Caco-2 (cell line): ENCODE data around the gene ELFN1. TPM values are rescaled to one million over a fixed set of nuclear protein-coding genes. Genes with fewer than 3 reads are reported as not detected.

ENCODE experiments used
- BruUV-seq: library from RNA; stranded (reverse); fragments of 400-500 nt; replicated peaks from 2 replicates; lab custom pipeline; 2021; lab: Mats Ljungman, UMichigan
- CTCF ChIA-PET: fragments of 300-600 bp; sonication (Branson Sonifier 250); formaldehyde crosslinking; loops from one replicate; lab custom pipeline; 2022; ENCODE audit warnings: antibody characterized with exemption; lab: Charles Lee
- POLR2A ChIA-PET: fragments of 300-600 bp; sonication (Branson Sonifier 250); formaldehyde crosslinking; loops from one replicate; lab custom pipeline; 2022; ENCODE audit warnings: antibody characterized with exemption; lab: Charles Lee
- DNase-seq, 2 experiments: peaks; one replicate each; pipeline versions ENCODE4 v3.0.0 to v3.0.0-alpha.2; 2020 to 2022
- H3K27me3 ChIP-seq: replicated peaks from 2 replicates; pipeline ENCODE4 v1.6.0; 2011; ENCODE audit warnings: low read length; ENCODE audit not compliant: control insufficient read depth, insufficient read depth
- H3K36me3 ChIP-seq: 2 replicates; pipeline ENCODE4 v1.5.1; 2011; ENCODE audit warnings: low read length; ENCODE audit not compliant: control insufficient read depth, insufficient read depth
- H3K4me1 ChIP-seq: fragments of 250-450 bp; sonication (Bioruptor Pico); 2 replicates; pipeline ENCODE4 v1.5.1; 2020; ENCODE audit warnings: mild to moderate bottlenecking
- H3K4me3 ChIP-seq: 2 replicates; pipeline ENCODE4 v1.5.1; 2011; ENCODE audit warnings: low read depth, mild to moderate bottlenecking, control low read depth, low read length
- H3K9me3 ChIP-seq: fragments of 250-450 bp; sonication (Bioruptor Pico); 2 replicates; pipeline ENCODE4 v1.5.1; 2020; ENCODE audit warnings: mild to moderate bottlenecking, moderate library complexity
- H3K27ac Mint-ChIP-seq: one replicate; pipeline ENCODE4 v1.8.0; 2022; ENCODE audit warnings: mixed read lengths; ENCODE audit not compliant: unreplicated experiment
- H3K27me3 Mint-ChIP-seq: one replicate; pipeline ENCODE4 v1.8.0; 2022; ENCODE audit warnings: mixed read lengths; ENCODE audit not compliant: insufficient read depth, unreplicated experiment
- H3K36me3 Mint-ChIP-seq: one replicate; pipeline ENCODE4 v1.8.0; 2022; ENCODE audit warnings: mild to moderate bottlenecking, mixed read lengths; ENCODE audit not compliant: insufficient read depth, unreplicated experiment
- H3K4me1 Mint-ChIP-seq: one replicate; pipeline ENCODE4 v1.8.0; 2022; ENCODE audit warnings: low read depth, mixed read lengths; ENCODE audit not compliant: unreplicated experiment
- H3K4me3 Mint-ChIP-seq: one replicate; pipeline ENCODE4 v1.8.0; 2022; ENCODE audit warnings: mild to moderate bottlenecking, moderate library complexity, mixed read lengths; ENCODE audit not compliant: unreplicated experiment
- H3K9me3 Mint-ChIP-seq: one replicate; pipeline ENCODE4 v1.8.0; 2022; ENCODE audit warnings: mixed read lengths; ENCODE audit not compliant: unreplicated experiment
- intact Hi-C: fragments of 100-400 bp; cut with micrococcal nuclease; formaldehyde crosslinking; loops from one replicate; pipeline ENCODE4 v1.10.0; 2022; ENCODE audit not compliant: unreplicated experiment
- total RNA-seq: library from RNA; stranded (reverse); gene quantifications from 2 replicates; pipeline ENCODE4 v1.2.3, GENCODE V29; 2022
- TF ChIP-seq, protein P1 (sequence below), 2 experiments: fragments of 200-600 bp in 1 of 2; IDR thresholded peaks; 1 replicate in 1 of 2; 2 replicates in 1 of 2; pipeline versions ENCODE4 v1.5.1 to v1.8.0; 2011 to 2022; ENCODE audit warnings: antibody characterized with exemption in 1 of 2, control low read depth in 1 of 2, inconsistent platforms in 1 of 2, low read depth in 1 of 2, low read length in 1 of 2, mild to moderate bottlenecking in 1 of 2, moderate library complexity in 1 of 2; ENCODE audit not compliant: insufficient read depth in 1 of 2, severe bottlenecking in 1 of 2, unreplicated experiment in 1 of 2

ELFN1 gene
- total RNA-seq, 1 experiment from 2014 or later: 2.3 TPM

DNA sequence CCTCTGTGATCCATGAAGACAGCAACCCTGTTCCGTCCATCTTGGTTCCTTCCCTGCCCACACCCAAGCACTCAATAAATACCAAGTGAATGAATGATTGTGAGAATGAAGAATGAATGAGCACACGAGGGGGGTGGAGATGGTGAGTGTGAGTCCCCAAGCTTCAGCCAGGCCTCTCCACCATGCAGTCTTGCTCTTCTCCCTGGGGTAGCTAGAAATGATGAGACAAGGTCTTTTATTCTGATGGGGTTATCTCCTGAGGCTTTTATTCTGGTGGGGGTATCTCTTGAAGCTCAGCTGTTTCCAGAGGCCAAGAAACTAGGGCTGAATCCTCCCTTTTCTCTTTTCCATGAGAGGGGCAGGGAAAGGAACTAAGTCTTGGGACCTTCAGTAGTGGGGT, 57.0 kb downstream of the ELFN1 start:
- no peak overlapping the region for H3K27ac Mint-ChIP-seq
- H3K27me3 Mint-ChIP-seq: peaks cover 13% of the 10 kb centered on the region
- Histone ChIP-seq H3K9me3 (peaks cover 22% of the 10 kb centered on the region), H3K4me3 (no peak overlapping the region), H3K36me3 (no peaks in the 10 kb centered on the region), H3K4me1 (no peaks in the 10 kb centered on the region), H3K27me3 (no peaks in the 10 kb centered on the region; the same call in 1 of the 2 replicates)
- no peak overlapping the region for H3K4me3 Mint-ChIP-seq
- no peak for DNase-seq
- ChIA-PET POLR2A (no interaction called here), CTCF (interaction anchor here (0.6 kb wide), 1 partner anchor 345 kb away, joined by 5 read pairs; no protein-coding TSS in a partner anchor)
- intact Hi-C loops: no loop called here
- no peaks in the 10 kb centered on the region for H3K36me3 Mint-ChIP-seq
- H3K9me3 Mint-ChIP-seq: no peaks in the 10 kb centered on the region
- no peaks in the 10 kb centered on the region for H3K4me1 Mint-ChIP-seq
- no TSS peak for BruUV-seq
- TF ChIP-seq, protein P1, sequence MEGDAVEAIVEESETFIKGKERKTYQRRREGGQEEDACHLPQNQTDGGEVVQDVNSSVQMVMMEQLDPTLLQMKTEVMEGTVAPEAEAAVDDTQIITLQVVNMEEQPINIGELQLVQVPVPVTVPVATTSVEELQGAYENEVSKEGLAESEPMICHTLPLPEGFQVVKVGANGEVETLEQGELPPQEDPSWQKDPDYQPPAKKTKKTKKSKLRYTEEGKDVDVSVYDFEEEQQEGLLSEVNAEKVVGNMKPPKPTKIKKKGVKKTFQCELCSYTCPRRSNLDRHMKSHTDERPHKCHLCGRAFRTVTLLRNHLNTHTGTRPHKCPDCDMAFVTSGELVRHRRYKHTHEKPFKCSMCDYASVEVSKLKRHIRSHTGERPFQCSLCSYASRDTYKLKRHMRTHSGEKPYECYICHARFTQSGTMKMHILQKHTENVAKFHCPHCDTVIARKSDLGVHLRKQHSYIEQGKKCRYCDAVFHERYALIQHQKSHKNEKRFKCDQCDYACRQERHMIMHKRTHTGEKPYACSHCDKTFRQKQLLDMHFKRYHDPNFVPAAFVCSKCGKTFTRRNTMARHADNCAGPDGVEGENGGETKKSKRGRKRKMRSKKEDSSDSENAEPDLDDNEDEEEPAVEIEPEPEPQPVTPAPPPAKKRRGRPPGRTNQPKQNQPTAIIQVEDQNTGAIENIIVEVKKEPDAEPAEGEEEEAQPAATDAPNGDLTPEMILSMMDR (IDR thresholded peaks at IDR 0.05; ENCODE audit: insufficient read depth in 1 of 2, low read depth in 1 of 2, low read length in 1 of 2, severe bottlenecking in 1 of 2, unreplicated experiment in 1 of 2): no peak

DNA sequence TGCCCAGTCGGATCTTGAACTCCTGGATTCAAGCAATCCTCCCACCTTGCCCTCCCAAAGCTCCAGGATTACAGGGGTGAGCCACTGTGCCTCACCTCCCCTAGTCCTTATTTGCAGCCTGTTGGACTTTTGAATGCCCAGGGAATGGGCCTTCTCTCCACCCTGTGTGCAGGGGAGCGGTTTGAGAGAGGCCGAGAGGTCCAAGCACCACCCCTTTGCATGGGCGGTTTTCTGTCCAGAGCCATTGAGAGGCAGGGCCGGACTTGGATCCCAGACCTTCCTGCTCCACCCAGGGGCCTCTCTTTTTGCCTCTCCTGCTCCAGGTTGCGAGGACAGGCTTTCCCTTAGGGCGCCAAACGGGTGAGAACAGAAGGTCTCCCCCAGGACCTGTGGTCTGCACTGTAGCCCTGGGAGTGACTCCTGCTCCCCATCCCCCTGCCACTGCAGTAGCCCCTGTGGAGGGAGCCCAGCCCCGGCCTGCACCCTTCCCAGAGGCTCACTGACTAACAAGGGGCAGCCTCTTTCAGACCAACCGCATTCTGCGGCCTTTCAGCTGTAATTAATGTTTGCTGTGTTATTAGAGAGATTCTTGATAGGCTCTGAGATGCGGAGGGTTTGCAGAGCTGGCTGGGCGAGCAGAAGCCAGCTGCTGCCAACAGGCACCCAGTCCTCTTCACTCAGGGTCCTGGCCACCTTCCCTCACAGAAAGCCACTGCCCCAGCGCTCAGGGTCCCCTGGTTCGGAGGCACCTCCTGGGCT, 57.9 kb downstream of the ELFN1 start:
- Histone ChIP-seq H3K4me1 (no peaks in the 10 kb centered on the region), H3K4me3 (no peak overlapping the region), H3K27me3 (no peaks in the 10 kb centered on the region; the same call in 1 of the 2 replicates), H3K36me3 (no peaks in the 10 kb centered on the region), H3K9me3 (peaks cover 22% of the 10 kb centered on the region)
- POLR2A ChIA-PET: interaction anchor here (0.6 kb wide), 1 partner anchor 12 kb away, joined by 9 read pairs; no protein-coding TSS in a partner anchor
- Mint-ChIP-seq H3K36me3 (no peaks in the 10 kb centered on the region), H3K27ac (no peak overlapping the region), H3K27me3 (peaks cover 13% of the 10 kb centered on the region), H3K9me3 (no peaks in the 10 kb centered on the region), H3K4me1 (no peaks in the 10 kb centered on the region), H3K4me3 (no peak overlapping the region)
- no peak for DNase-seq
- intact Hi-C loops: no loop called here
- BruUV-seq: no TSS peak
- CTCF ChIA-PET: interaction anchor here (0.5 kb wide), 1 partner anchor 64 kb away, joined by 3 read pairs; no protein-coding TSS in a partner anchor
- TF ChIP-seq, protein P1 (IDR thresholded peaks at IDR 0.05; ENCODE audit: insufficient read depth in 1 of 2, low read depth in 1 of 2, low read length in 1 of 2, severe bottlenecking in 1 of 2, unreplicated experiment in 1 of 2): no peak

DNA sequence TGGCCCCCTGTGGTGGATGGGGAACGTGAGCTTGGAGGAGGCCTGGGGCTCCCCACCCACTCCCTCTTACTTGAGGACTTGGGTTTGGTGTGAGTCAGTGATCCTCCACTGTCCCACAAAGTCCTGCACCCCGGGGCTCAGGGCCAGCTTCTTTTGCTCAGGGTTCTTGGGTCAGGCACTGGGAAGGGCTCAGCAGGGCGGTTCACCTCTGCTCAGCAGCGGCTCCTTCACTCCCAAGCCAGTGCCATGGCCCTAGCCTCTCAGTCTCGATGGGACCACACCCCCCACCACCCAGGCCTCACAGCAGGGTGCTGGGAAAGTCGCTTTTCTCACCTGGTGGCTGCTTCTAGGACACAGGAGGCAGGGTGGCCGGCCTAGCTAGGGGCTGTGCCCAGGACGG, 59.1 kb downstream of the ELFN1 start:
- no peaks in the 10 kb centered on the region for H3K36me3 Mint-ChIP-seq
- no peak overlapping the region for H3K27ac Mint-ChIP-seq
- Histone ChIP-seq H3K9me3 (peaks cover 22% of the 10 kb centered on the region), H3K36me3 (no peaks in the 10 kb centered on the region), H3K4me3 (no peak overlapping the region), H3K4me1 (no peaks in the 10 kb centered on the region), H3K27me3 (no peaks in the 10 kb centered on the region; the same call in 1 of the 2 replicates)
- intact Hi-C loops: no loop called here
- H3K9me3 Mint-ChIP-seq: no peaks in the 10 kb centered on the region
- no TSS peak for BruUV-seq
- CTCF ChIA-PET: no interaction called here
- POLR2A ChIA-PET: interaction anchor here (0.5 kb wide), 1 partner anchor 1075 kb away, joined by 3 read pairs; no protein-coding TSS in a partner anchor
- no peak overlapping the region for H3K4me3 Mint-ChIP-seq
- TF ChIP-seq, protein P1 (IDR thresholded peaks at IDR 0.05; ENCODE audit: insufficient read depth in 1 of 2, low read depth in 1 of 2, low read length in 1 of 2, severe bottlenecking in 1 of 2, unreplicated experiment in 1 of 2): no peak
- DNase-seq: no peak
- peaks cover 15% of the 10 kb centered on the region for H3K27me3 Mint-ChIP-seq
- H3K4me1 Mint-ChIP-seq: no peaks in the 10 kb centered on the region
